ENCODE results near the gene NAT14. TPM values are rescaled to one million over a fixed set of nuclear protein-coding genes. Genes with fewer than 3 reads are reported as not detected.

Gene NAT14
- total RNA-seq, 2 experiments from 2014 or later = 28.3 to 29.1 TPM

- H2AFZ ChIP-seq (ENCODE audit: low read length) = peak overlapping the region; percentile 93; the same call in 1 of the 2 replicates
- no TSS peak for BruUV-seq (replicated peaks)
- CTCF ChIA-PET (ENCODE audit: unreplicated experiment) = interaction anchor here (0.8 to 1.9 kb wide), 4 partner anchors 11 to 43 kb away, joined by 3 to 10 read pairs (median 4); partner anchors contain the start of genes ISOC2 and ZNF628
- POLR2A ChIA-PET = interaction anchor here (0.6 to 1.4 kb wide), 6 partner anchors 10 to 253 kb away, joined by 3 to 4 read pairs (median 3); partner anchors contain the start of genes ZNF628 and ZNF784
- DNase-seq (ENCODE audit: low spot score) = no peak
- no peak for TF ChIP-seq EZH2phosphoT487 (IDR thresholded peaks at IDR 0.05; ENCODE audit: borderline replicate concordance, low read depth, low read length)
- TF ChIP-seq, protein P1, sequence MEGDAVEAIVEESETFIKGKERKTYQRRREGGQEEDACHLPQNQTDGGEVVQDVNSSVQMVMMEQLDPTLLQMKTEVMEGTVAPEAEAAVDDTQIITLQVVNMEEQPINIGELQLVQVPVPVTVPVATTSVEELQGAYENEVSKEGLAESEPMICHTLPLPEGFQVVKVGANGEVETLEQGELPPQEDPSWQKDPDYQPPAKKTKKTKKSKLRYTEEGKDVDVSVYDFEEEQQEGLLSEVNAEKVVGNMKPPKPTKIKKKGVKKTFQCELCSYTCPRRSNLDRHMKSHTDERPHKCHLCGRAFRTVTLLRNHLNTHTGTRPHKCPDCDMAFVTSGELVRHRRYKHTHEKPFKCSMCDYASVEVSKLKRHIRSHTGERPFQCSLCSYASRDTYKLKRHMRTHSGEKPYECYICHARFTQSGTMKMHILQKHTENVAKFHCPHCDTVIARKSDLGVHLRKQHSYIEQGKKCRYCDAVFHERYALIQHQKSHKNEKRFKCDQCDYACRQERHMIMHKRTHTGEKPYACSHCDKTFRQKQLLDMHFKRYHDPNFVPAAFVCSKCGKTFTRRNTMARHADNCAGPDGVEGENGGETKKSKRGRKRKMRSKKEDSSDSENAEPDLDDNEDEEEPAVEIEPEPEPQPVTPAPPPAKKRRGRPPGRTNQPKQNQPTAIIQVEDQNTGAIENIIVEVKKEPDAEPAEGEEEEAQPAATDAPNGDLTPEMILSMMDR (conservative IDR thresholded peaks at IDR 0.05; ENCODE audit: low read length) = no peak; the same call in 1 of the 2 replicates
- H3K4me3 ChIP-seq (ENCODE audit: low read depth, low read length, poor library complexity, severe bottlenecking) = no peak overlapping the region
- intact Hi-C loops (cut with micrococcal nuclease; ENCODE audit: unreplicated experiment) = loop anchor here (1.0 kb wide), 1 partner anchor 36 kb away; no protein-coding TSS in a partner anchor
- no peaks in the 10 kb centered on the region for H4K20me1 ChIP-seq (ENCODE audit: insufficient read depth, low read length)
- H3K9me3 ChIP-seq (ENCODE audit: low read length) = no peaks in the 10 kb centered on the region
- no peaks in the 10 kb centered on the region for H3K36me3 ChIP-seq (ENCODE audit: insufficient read depth, low read length)
- peak overlapping the region; percentile 57; the same call in 1 of the 2 replicates for H3K4me2 ChIP-seq (ENCODE audit: low read length)
- H3K27ac ChIP-seq (ENCODE audit: low read depth, low read length, poor library complexity, severe bottlenecking) = no peak overlapping the region
- H3K79me2 ChIP-seq (ENCODE audit: insufficient read depth, low read depth, low read length) = no peaks in the 10 kb centered on the region
- peaks cover 8% of the 10 kb centered on the region for H3K4me1 ChIP-seq (ENCODE audit: insufficient read depth, low read length, poor library complexity, severe bottlenecking)
- no peaks in the 10 kb centered on the region for H3K9me2 ChIP-seq (ENCODE audit: insufficient read depth, low read length)
Measured at GRCh38 chr19:55504252-55504603, 19.2 kb downstream of the NAT14 start.

DNA sequence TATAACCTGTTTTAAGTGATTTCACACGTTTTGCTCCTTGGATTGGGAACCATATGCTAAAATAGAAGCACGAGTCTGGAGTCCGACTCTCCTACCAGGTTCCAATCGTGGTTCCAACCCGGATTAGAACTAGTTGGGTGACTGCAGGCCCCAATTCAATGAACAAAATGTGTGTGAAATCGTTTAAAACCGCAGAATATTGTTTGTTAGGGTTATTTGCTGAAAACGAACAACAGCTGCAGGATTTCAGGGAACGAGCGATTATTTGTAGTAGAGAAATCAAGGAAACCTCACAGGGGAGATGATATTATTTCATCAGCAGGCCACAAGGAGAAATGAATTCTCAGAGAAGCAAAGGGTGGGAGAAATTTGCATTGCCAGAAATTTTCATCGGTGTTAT lies 20.0 kb downstream of the NAT14 start:
- intact Hi-C loops (cut with micrococcal nuclease; ENCODE audit: unreplicated experiment) = loop anchor here (1.0 kb wide), 1 partner anchor 37 kb away; no protein-coding TSS in a partner anchor
- Histone ChIP-seq H3K4me1 (ENCODE audit: insufficient read depth, low read length, poor library complexity, severe bottlenecking) (peaks cover 8% of the 10 kb centered on the region), H3K4me3 (ENCODE audit: low read depth, low read length, poor library complexity, severe bottlenecking) (no peak overlapping the region), H3K4me2 (ENCODE audit: low read length) (no peak overlapping the region), H3K36me3 (ENCODE audit: insufficient read depth, low read length) (no peaks in the 10 kb centered on the region), H2AFZ (ENCODE audit: low read length) (no peak overlapping the region), H3K9me3 (ENCODE audit: low read length) (no peaks in the 10 kb centered on the region), H3K9me2 (ENCODE audit: insufficient read depth, low read length) (no peaks in the 10 kb centered on the region), H3K79me2 (ENCODE audit: insufficient read depth, low read depth, low read length) (no peaks in the 10 kb centered on the region), H3K27ac (ENCODE audit: low read depth, low read length, poor library complexity, severe bottlenecking) (no peak overlapping the region), H4K20me1 (ENCODE audit: insufficient read depth, low read length) (no peaks in the 10 kb centered on the region)
- ChIA-PET POLR2A (interaction anchor here (1.4 kb wide), 1 partner anchor 166 kb away, joined by 3 read pairs; no protein-coding TSS in a partner anchor), CTCF (ENCODE audit: unreplicated experiment) (interaction anchor here (1.9 kb wide), 1 partner anchor 38 kb away, joined by 10 read pairs; no protein-coding TSS in a partner anchor)
- no peak for DNase-seq (ENCODE audit: low spot score)
- no peak for TF ChIP-seq EZH2phosphoT487 (IDR thresholded peaks at IDR 0.05; ENCODE audit: borderline replicate concordance, low read depth, low read length)
- TF ChIP-seq, protein P1 (conservative IDR thresholded peaks at IDR 0.05; ENCODE audit: low read length) = no peak
- BruUV-seq (replicated peaks) = no TSS peak

- no TSS peak for BruUV-seq (replicated peaks)
- ChIA-PET POLR2A (no interaction called here), CTCF (ENCODE audit: unreplicated experiment) (no interaction called here)
- Histone ChIP-seq H3K4me1 (ENCODE audit: insufficient read depth, low read length, poor library complexity, severe bottlenecking) (peaks cover 6% of the 10 kb centered on the region), H3K4me2 (ENCODE audit: low read length) (no peak overlapping the region), H2AFZ (ENCODE audit: low read length) (no peak overlapping the region), H4K20me1 (ENCODE audit: insufficient read depth, low read length) (no peaks in the 10 kb centered on the region), H3K27ac (ENCODE audit: low read depth, low read length, poor library complexity, severe bottlenecking) (no peak overlapping the region), H3K36me3 (ENCODE audit: insufficient read depth, low read length) (no peaks in the 10 kb centered on the region), H3K9me3 (ENCODE audit: low read length) (no peaks in the 10 kb centered on the region), H3K79me2 (ENCODE audit: insufficient read depth, low read depth, low read length) (no peaks in the 10 kb centered on the region), H3K4me3 (ENCODE audit: low read depth, low read length, poor library complexity, severe bottlenecking) (no peak overlapping the region), H3K9me2 (ENCODE audit: insufficient read depth, low read length) (no peaks in the 10 kb centered on the region)
- TF ChIP-seq, protein P1 (conservative IDR thresholded peaks at IDR 0.05; ENCODE audit: low read length) = no peak
- no peak for TF ChIP-seq EZH2phosphoT487 (IDR thresholded peaks at IDR 0.05; ENCODE audit: borderline replicate concordance, low read depth, low read length)
- no peak for DNase-seq (ENCODE audit: low spot score)
- intact Hi-C loops (cut with micrococcal nuclease; ENCODE audit: unreplicated experiment) = no loop called here
Measured at GRCh38 chr19:55508120-55508519, 23.1 kb downstream of the NAT14 start.

Measured in OCI-LY7 (cell line).